NCI-H1105 (cell line): ENCODE measurements around the gene FBXO40.

Experiments used
- DNase-seq: peaks from one replicate; lab custom pipeline; 2025; lab: John Stamatoyannopoulos, UW

FBXO40 gene

DNA sequence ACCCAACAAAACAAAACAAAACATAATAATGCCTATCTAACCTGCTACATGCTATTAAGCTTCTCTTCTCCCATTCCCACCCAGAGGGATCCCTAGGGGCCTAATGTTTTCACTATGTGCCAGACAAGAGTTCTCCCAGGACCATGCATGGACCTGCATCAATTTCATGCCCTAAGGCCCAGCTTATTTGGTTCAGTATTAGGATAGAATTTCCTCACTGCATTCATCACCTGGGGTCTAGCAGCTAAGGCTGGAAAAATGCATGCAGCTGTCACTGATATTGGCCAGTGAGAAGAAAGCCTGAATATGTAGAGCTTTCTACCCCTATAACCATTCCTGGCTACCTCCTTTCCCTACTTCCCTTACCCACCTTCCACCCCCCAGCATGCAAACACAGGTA lies 69.6 kb downstream of the FBXO40 start:
- no peak for DNase-seq

DNA sequence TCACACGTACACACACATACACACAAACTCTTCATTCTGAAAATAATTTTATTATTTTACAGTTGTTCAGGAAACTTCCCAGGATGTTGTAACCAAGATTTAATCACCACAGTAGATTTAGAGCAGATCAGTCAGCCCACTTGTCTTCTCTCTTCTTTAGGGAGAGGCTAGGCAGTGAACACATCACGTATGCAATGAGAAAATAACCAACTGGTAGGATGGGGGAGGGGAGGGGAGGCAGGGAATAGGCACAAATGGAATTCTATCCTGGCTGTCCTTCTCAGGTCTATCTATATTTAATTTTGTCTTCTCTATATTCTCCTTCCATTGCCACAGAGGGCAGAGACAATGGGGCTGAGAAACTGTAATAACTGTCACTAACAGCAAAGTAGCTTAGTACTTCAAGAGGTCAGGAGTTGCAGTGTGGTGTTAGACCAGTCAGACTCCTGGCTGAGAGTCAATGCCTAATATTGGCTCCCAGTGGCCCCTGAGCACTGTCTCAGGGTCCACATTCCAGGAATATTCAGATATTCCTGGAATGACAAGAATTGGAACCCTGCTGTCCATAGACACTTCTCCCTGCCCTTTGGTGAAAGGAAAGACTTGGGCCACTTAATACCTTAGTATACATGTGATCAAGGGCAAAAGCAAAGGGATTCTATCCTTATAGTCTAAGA lies 70.1 kb downstream of the FBXO40 start:
- DNase-seq, result no peak

DNA sequence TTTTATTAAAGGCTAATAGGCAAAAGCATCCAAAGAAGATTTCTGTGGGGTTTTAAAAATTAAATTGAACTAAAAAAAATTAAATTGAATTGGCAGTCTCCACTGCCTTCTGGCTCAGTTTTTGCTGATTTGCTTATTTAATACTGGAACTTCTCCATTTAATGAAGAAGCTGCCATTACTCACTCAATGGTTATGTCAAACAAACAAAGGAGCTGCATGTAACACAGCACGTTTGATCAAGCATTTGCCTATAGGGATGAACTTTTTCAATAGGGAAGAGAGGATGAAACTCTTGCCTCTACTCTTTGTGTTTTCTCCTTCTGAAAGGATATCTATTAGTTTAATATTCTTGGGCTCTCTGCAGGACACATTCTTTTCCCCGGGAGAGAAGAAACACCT lies 72.3 kb downstream of the FBXO40 start:
- no peak for DNase-seq

DNA sequence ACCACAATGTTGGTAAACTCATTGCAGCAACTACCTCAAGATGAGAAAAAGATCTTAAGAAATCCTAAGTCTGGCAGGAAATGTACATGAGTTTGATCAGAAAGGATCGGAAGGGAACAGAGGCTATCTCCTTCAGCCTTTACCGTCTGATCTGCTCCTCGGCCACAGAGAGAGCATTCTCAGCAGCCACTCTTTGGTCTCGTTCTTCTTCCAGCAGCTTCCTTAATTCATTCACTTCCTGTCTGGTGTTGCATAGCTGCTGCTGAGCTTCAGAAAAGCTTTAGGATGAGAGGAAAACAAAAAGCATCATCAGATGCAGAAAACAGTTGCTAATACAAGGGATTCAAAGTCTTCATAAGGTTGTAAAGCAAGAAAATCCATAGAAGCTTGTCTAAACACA lies 74.2 kb downstream of the FBXO40 start:
- no peak for DNase-seq

DNA sequence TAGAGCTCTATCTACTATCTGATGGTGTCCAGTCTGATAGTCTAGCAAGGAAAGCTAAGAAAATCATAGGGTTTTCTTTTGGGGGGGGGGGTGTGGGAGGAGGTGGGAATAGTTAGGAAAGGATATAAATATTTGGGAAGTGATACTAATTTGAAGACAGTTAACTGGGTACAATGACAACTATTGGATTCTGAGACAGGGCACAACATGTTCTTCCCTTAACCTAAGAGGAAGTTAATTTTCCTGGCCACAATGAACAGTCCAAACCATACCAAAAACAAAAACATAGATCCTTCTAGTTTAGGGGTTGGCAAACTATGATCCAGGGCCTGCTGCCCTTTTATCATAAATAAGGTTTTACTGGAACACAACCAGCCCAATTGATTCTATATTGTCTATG lies 77.5 kb downstream of the FBXO40 start:
- DNase-seq, result no peak

DNA sequence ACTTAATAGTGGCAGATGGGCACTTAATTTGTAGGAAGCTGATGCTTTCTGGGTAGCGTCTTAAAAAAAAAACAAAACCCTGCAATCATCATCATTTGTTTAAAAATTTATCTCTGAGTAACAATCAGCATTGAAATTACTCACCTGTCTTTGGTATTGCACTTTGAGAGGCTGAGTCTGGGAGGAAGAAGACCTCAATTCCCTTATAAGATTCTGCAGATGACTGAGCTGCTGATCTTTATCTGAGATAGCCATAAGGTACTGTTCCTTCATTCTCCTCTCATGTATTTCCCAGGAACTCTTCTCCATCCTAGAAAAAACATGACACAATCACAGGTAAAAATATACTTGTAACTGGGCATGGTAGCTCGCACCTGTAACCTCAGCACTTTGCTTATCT lies 84.0 kb downstream of the FBXO40 start:
- no peak for DNase-seq
